HepG2 (cell line): ENCODE measurements around the gene TPRA1.

ENCODE experiments used
- YY1 ChIP-seq: IDR thresholded peaks from 2 replicates; pipeline ENCODE4 v1.6.1; 2011; ENCODE audit warnings: low read length, low read depth, moderate library complexity, mild to moderate bottlenecking; ENCODE audit not compliant: insufficient read depth, insufficient replicate concordance
- ZBTB7A ChIP-seq: sonication (generic); formaldehyde crosslinking; IDR thresholded peaks from 2 replicates; pipeline ENCODE4 v1.8.0; 2022; ENCODE audit warnings: mild to moderate bottlenecking, missing genetic modification reagents
- ZNF101 ChIP-seq: sonication (generic); formaldehyde crosslinking; IDR thresholded peaks from 2 replicates; pipeline ENCODE4 v1.4.0; 2020; ENCODE audit warnings: mild to moderate bottlenecking, low read depth, missing genetic modification reagents, borderline replicate concordance
- ZNF709 ChIP-seq: sonication (generic); formaldehyde crosslinking; IDR thresholded peaks from 2 replicates; pipeline ENCODE4 v1.5.0; 2020; ENCODE audit warnings: mild to moderate bottlenecking, missing genetic modification reagents
- TF ChIP-seq, protein P1 (sequence below), 2 experiments: sonication (generic) in 1 of 2; formaldehyde crosslinking in 1 of 2; IDR thresholded peaks; 2 replicates each; pipeline versions ENCODE4 v1.5.1 to v1.6.1; 2011 to 2020; ENCODE audit warnings: borderline replicate concordance in 1 of 2, low read depth in 1 of 2, low read length in 1 of 2, mild to moderate bottlenecking in 1 of 2, missing genetic modification reagents in 1 of 2, moderate library complexity in 1 of 2

DNA sequence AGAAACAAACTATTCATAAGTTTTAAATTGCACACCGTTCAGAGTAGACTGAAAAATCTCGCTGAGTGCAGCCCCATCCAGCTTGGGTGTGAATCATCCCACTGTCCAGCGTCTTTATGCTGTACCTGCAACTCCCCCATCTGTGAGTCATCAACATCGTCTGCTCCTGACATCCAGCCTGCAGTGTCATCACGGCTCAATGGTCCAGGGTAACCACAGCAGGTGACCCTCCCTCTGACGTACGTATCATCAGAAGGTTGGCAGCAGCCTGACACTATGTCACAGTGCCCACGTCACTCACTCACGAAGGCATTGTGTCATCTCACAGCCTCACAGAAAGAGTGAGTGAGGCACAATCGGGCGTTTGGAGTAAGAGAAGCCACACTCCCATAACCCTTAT, 65.2 kb downstream of the TPRA1 start:
- TF ChIP-seq ZBTB7A (CRISPR knock-in tag) (no peak), ZNF101 (CRISPR knock-in tag) (no peak), ZNF709 (CRISPR knock-in tag) (no peak), YY1 (no peak)
- TF ChIP-seq, protein P1, sequence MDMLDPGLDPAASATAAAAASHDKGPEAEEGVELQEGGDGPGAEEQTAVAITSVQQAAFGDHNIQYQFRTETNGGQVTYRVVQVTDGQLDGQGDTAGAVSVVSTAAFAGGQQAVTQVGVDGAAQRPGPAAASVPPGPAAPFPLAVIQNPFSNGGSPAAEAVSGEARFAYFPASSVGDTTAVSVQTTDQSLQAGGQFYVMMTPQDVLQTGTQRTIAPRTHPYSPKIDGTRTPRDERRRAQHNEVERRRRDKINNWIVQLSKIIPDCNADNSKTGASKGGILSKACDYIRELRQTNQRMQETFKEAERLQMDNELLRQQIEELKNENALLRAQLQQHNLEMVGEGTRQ (IDR thresholded peaks at IDR 0.05; ENCODE audit: low read depth, low read length), result no peak
- TF ChIP-seq, protein P1 (CRISPR knock-in tag; IDR thresholded peaks at IDR 0.05; ENCODE audit: borderline replicate concordance), result no peak
